HG03039 (cell line): ENCODE data around the gene UGT1A3.
"Not testable (repeated sequence)": the region's sequence is repeated elsewhere in the genome, so short reads cannot be mapped to it uniquely, and the experiment has no call there.

Experiments used
- ATAC-seq: cut with Tn5 transposase; IDR thresholded peaks from one replicate; pipeline ENCODE4 v1.9.1; 2021; ENCODE audit warnings: mild to moderate bottlenecking, moderate library complexity; ENCODE audit not compliant: unreplicated experiment

UGT1A3 gene

GRCh38 chr2:233707940-233708644 lies 20.8 kb upstream of the UGT1A3 start:
- ATAC-seq: no peak

GRCh38 chr2:233708942-233709341 lies 19.9 kb upstream of the UGT1A3 start:
- ATAC-seq: no peak

- ATAC-seq: no peak
These were observed 17.4 kb upstream of the UGT1A3 start for GRCh38 chr2:233711312-233712008.

GRCh38 chr2:233712611-233713261 lies 16.1 kb upstream of the UGT1A3 start, which contains the start of gene UGT1A5:
Gene UGT1A5, plus strand, starts transcription at chr2:233712907. Its CDS starts 85 bp downstream, at chr2:233712992.
- ATAC-seq: no peak

- no peak for ATAC-seq
These were observed 15.6 kb upstream of the UGT1A3 start for GRCh38 chr2:233713262-233713615.

- no peak for ATAC-seq
These were observed 14.7 kb upstream of the UGT1A3 start for GRCh38 chr2:233714121-233714520.

GRCh38 chr2:233718552-233718951 lies 10.3 kb upstream of the UGT1A3 start, which contains the start of gene UGT1A4:
Gene UGT1A4, plus strand, starts transcription at chr2:233718736. Its CDS starts 85 bp downstream, at chr2:233718821.
- no peak for ATAC-seq

GRCh38 chr2:233736868-233737653 lies 8.2 kb downstream of the UGT1A3 start:
- ATAC-seq: not testable (repeated sequence)

GRCh38 chr2:233740870-233741269 lies 12.0 kb downstream of the UGT1A3 start:
- no peak for ATAC-seq

- ATAC-seq: no peak
These were observed 14.8 kb downstream of the UGT1A3 start for GRCh38 chr2:233743464-233744259.

- no peak for ATAC-seq
These were observed 16.4 kb downstream of the UGT1A3 start for GRCh38 chr2:233745073-233745755.

- ATAC-seq: not testable (repeated sequence)
These were observed 17.0 kb downstream of the UGT1A3 start for GRCh38 chr2:233745838-233746237.

GRCh38 chr2:233746475-233747282 lies 17.8 kb downstream of the UGT1A3 start:
- no peak for ATAC-seq

- no peak for ATAC-seq
These were observed 18.4 kb downstream of the UGT1A3 start for GRCh38 chr2:233747283-233747544.

GRCh38 chr2:233750689-233751088 lies 21.8 kb downstream of the UGT1A3 start:
- ATAC-seq: not testable (repeated sequence)

- ATAC-seq: not testable (repeated sequence)
These were observed 22.6 kb downstream of the UGT1A3 start for GRCh38 chr2:233751212-233752009.

GRCh38 chr2:233754872-233755611 lies 26.2 kb downstream of the UGT1A3 start:
- no peak for ATAC-seq
